Neural cell (in vitro differentiated cells): ENCODE data around the gene WIPF2. TPM values are rescaled to one million over a fixed set of nuclear protein-coding genes. Genes with fewer than 3 reads are reported as not detected.

Source experiments
- H2AFZ ChIP-seq: fragments of 200-600, 300-800 bp; sonication (generic), shearing (Covaris generic); 2 replicates; pipeline ENCODE4 v1.6.0; 2014; ENCODE audit warnings: low read depth, mild to moderate bottlenecking, antibody characterized with exemption, low read length, moderate library complexity
- H3F3A ChIP-seq: fragments of 200-600 bp; shearing (Covaris generic); 2 replicates; pipeline ENCODE4 v1.6.1; 2016; ENCODE audit warnings: mild to moderate bottlenecking, moderate library complexity, mixed read lengths, antibody characterized with exemption, low read length; ENCODE audit not compliant: insufficient read depth, poor library complexity, severe bottlenecking
- H3K27ac ChIP-seq: fragments of 200-600, 300-800 bp; sonication (generic), shearing (Covaris generic); 2 replicates; pipeline ENCODE4 v1.5.1; 2014; ENCODE audit warnings: mild to moderate bottlenecking, low read length, moderate library complexity
- H3K27me3 ChIP-seq: fragments of 300-800, 200-600 bp; sonication (generic), shearing (Covaris generic); 2 replicates; pipeline ENCODE4 v1.6.0; 2014; ENCODE audit warnings: mild to moderate bottlenecking, low read depth, low read length, moderate library complexity; ENCODE audit not compliant: insufficient read depth
- H3K36me3 ChIP-seq: fragments of 300-800, 200-600 bp; sonication (generic), shearing (Covaris generic); 2 replicates; pipeline ENCODE4 v1.5.1; 2014; ENCODE audit warnings: mild to moderate bottlenecking, antibody characterized with exemption, low read length, moderate library complexity; ENCODE audit not compliant: insufficient read depth
- H3K4me2 ChIP-seq: fragments of 300-800, 200-600 bp; sonication (generic), shearing (Covaris generic); 2 replicates; pipeline ENCODE4 v1.6.0; 2014; ENCODE audit warnings: mild to moderate bottlenecking, low read length
- H3K4me3 ChIP-seq: fragments of 300-800, 200-600 bp; sonication (generic), shearing (Covaris generic); 2 replicates; pipeline ENCODE4 v1.5.1; 2014; ENCODE audit warnings: mild to moderate bottlenecking, low read length, moderate library complexity
- H3K79me2 ChIP-seq: fragments of 200-600 bp; shearing (Covaris generic); replicated peaks from 2 replicates; pipeline ENCODE4 v1.6.0; 2014; ENCODE audit warnings: mild to moderate bottlenecking, low read length, moderate library complexity; ENCODE audit not compliant: insufficient read depth
- H3K9ac ChIP-seq: fragments of 300-800, 200-600 bp; sonication (generic), shearing (Covaris generic); 2 replicates; pipeline ENCODE4 v1.6.1; 2016; ENCODE audit warnings: mild to moderate bottlenecking, low read length, mixed read lengths
- H3K9me2 ChIP-seq: fragments of 200-600 bp; shearing (Covaris generic); 2 replicates; pipeline ENCODE4 v1.6.1; 2016; ENCODE audit warnings: mild to moderate bottlenecking, low read length, mixed read lengths; ENCODE audit not compliant: insufficient read depth
- H3K9me3 ChIP-seq: fragments of 200-600, 300-800 bp; sonication (generic), shearing (Covaris generic); 2 replicates; pipeline ENCODE4 v1.6.1; 2016; ENCODE audit warnings: mild to moderate bottlenecking, mixed run types, low read length, moderate library complexity, mixed read lengths
- H4K20me1 ChIP-seq: fragments of 200-600 bp; shearing (Covaris generic); 2 replicates; pipeline ENCODE4 v1.6.1; 2016; ENCODE audit warnings: mild to moderate bottlenecking, mixed run types; ENCODE audit not compliant: insufficient read depth
- EP300 ChIP-seq: fragments of 450-650 bp; conservative IDR thresholded peaks from 2 replicates; pipeline ENCODE4 v1.6.1; 2014; ENCODE audit warnings: antibody characterized with exemption, mild to moderate bottlenecking, moderate library complexity; ENCODE audit not compliant: poor library complexity, severe bottlenecking
- EZH2 ChIP-seq: fragments of 200-600, 300-800 bp; shearing (Covaris generic), sonication (generic); IDR thresholded peaks from 2 replicates; pipeline ENCODE4 v1.6.1; 2014; ENCODE audit warnings: antibody characterized with exemption, low read length, borderline replicate concordance, mild to moderate bottlenecking; ENCODE audit not compliant: insufficient read depth, poor library complexity, severe bottlenecking
- MXI1 ChIP-seq: fragments of 450-650 bp; conservative IDR thresholded peaks from 2 replicates; pipeline ENCODE4 v1.6.1; 2014; ENCODE audit warnings: antibody characterized with exemption, mild to moderate bottlenecking; ENCODE audit not compliant: poor library complexity, severe bottlenecking
- POLR2AphosphoS5 ChIP-seq: IDR thresholded peaks from 2 replicates; pipeline ENCODE4 v1.6.1; 2012
- RAD21 ChIP-seq: fragments of 450-650 bp; conservative IDR thresholded peaks from 2 replicates; pipeline ENCODE4 v1.6.1; 2014; ENCODE audit warnings: antibody characterized with exemption, mild to moderate bottlenecking, moderate library complexity
- SMC3 ChIP-seq: fragments of 450-650 bp; conservative IDR thresholded peaks from 2 replicates; pipeline ENCODE4 v1.6.1; 2014; ENCODE audit warnings: antibody characterized with exemption, mild to moderate bottlenecking, moderate library complexity; ENCODE audit not compliant: poor library complexity
- TAF1 ChIP-seq: IDR thresholded peaks from 2 replicates; pipeline ENCODE4 v1.6.1; 2012; ENCODE audit warnings: low read depth
- polyA plus RNA-seq: library from polyadenylated mRNA; depleted of rRNA; stranded (reverse); fragments of >200 nt; gene quantifications from 2 replicates; pipeline ENCODE4 v1.2.3, GENCODE V29; 2014
- TF ChIP-seq, protein P1 (sequence below): fragments of 450-650 bp; IDR thresholded peaks from 2 replicates; pipeline ENCODE4 v1.5.1; 2014; ENCODE audit warnings: antibody characterized with exemption, mild to moderate bottlenecking, moderate library complexity; ENCODE audit not compliant: poor library complexity, severe bottlenecking
- TF ChIP-seq, protein P2 (sequence below): IDR thresholded peaks from 2 replicates; pipeline ENCODE4 v1.6.1; 2012; ENCODE audit warnings: borderline replicate concordance

Gene WIPF2
- polyA plus RNA-seq, 1 donor from 2014 or later: 11.5 TPM

DNA sequence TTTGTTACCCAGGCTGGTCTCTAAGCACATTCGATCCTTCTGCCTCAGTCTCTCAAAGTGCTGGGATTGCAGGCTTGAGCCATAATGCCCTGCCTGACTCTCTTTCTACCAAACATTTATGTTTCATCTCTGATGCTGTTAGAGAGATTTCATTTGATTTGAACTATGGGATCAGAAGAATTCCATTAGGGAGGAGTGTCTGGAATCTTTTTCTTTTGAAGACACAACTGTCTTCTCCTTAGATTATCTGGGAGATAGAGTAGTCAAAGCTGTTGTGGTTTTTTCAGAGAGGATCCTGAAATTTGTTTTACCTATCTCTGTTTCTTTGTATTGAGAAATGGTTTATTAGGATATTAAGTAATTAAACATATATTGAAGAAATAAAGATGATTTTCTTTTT lies 29.4 kb downstream of the WIPF2 start:
- TF ChIP-seq SMC3 (no peak), RAD21 (no peak), POLR2AphosphoS5 (no peak), EZH2 (no peak), MXI1 (no peak), TAF1 (no peak), EP300 (no peak)
- TF ChIP-seq, protein P1, sequence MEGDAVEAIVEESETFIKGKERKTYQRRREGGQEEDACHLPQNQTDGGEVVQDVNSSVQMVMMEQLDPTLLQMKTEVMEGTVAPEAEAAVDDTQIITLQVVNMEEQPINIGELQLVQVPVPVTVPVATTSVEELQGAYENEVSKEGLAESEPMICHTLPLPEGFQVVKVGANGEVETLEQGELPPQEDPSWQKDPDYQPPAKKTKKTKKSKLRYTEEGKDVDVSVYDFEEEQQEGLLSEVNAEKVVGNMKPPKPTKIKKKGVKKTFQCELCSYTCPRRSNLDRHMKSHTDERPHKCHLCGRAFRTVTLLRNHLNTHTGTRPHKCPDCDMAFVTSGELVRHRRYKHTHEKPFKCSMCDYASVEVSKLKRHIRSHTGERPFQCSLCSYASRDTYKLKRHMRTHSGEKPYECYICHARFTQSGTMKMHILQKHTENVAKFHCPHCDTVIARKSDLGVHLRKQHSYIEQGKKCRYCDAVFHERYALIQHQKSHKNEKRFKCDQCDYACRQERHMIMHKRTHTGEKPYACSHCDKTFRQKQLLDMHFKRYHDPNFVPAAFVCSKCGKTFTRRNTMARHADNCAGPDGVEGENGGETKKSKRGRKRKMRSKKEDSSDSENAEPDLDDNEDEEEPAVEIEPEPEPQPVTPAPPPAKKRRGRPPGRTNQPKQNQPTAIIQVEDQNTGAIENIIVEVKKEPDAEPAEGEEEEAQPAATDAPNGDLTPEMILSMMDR: no peak
- TF ChIP-seq, protein P2, sequence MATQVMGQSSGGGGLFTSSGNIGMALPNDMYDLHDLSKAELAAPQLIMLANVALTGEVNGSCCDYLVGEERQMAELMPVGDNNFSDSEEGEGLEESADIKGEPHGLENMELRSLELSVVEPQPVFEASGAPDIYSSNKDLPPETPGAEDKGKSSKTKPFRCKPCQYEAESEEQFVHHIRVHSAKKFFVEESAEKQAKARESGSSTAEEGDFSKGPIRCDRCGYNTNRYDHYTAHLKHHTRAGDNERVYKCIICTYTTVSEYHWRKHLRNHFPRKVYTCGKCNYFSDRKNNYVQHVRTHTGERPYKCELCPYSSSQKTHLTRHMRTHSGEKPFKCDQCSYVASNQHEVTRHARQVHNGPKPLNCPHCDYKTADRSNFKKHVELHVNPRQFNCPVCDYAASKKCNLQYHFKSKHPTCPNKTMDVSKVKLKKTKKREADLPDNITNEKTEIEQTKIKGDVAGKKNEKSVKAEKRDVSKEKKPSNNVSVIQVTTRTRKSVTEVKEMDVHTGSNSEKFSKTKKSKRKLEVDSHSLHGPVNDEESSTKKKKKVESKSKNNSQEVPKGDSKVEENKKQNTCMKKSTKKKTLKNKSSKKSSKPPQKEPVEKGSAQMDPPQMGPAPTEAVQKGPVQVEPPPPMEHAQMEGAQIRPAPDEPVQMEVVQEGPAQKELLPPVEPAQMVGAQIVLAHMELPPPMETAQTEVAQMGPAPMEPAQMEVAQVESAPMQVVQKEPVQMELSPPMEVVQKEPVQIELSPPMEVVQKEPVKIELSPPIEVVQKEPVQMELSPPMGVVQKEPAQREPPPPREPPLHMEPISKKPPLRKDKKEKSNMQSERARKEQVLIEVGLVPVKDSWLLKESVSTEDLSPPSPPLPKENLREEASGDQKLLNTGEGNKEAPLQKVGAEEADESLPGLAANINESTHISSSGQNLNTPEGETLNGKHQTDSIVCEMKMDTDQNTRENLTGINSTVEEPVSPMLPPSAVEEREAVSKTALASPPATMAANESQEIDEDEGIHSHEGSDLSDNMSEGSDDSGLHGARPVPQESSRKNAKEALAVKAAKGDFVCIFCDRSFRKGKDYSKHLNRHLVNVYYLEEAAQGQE: no peak
- Histone ChIP-seq H3K9ac (no peak overlapping the region), H4K20me1 (no peaks in the 10 kb centered on the region), H2AFZ (no peak overlapping the region), H3K36me3 (no peaks in the 10 kb centered on the region), H3K9me3 (no peaks in the 10 kb centered on the region), H3K79me2 (peaks cover 21% of the 10 kb centered on the region), H3K4me2 (no peak overlapping the region), H3K27me3 (no peaks in the 10 kb centered on the region), H3F3A (no peaks in the 10 kb centered on the region), H3K4me3 (no peak overlapping the region), H3K9me2 (no peaks in the 10 kb centered on the region), H3K27ac (no peak overlapping the region)

- no peak overlapping the region for H3K4me2 ChIP-seq
- H3K9me3 ChIP-seq: no peaks in the 10 kb centered on the region
- H3K4me3 ChIP-seq: no peak overlapping the region
- H3K36me3 ChIP-seq: no peaks in the 10 kb centered on the region
- H4K20me1 ChIP-seq: no peaks in the 10 kb centered on the region
- H3K9me2 ChIP-seq: no peaks in the 10 kb centered on the region
- H3K9ac ChIP-seq: no peak overlapping the region
- no peaks in the 10 kb centered on the region for H3K27me3 ChIP-seq
- H3K79me2 ChIP-seq: peaks cover 13% of the 10 kb centered on the region
- no peak overlapping the region for H2AFZ ChIP-seq
- TF ChIP-seq RAD21 (no peak), TAF1 (no peak), MXI1 (no peak), POLR2AphosphoS5 (no peak), SMC3 (no peak), EP300 (no peak), EZH2 (no peak)
- TF ChIP-seq, protein P2: no peak
- TF ChIP-seq, protein P1: no peak
- H3F3A ChIP-seq: no peaks in the 10 kb centered on the region
- H3K27ac ChIP-seq: no peak overlapping the region
These were observed 32.5 kb downstream of the WIPF2 start for GRCh38 chr17:40251576-40251975.
